Endothelial cell of umbilical vein (primary cell): ENCODE results near the gene EDC3. TPM values are rescaled to one million over a fixed set of nuclear protein-coding genes. Genes with fewer than 3 reads are reported as not detected.

ENCODE experiments used
- BruUV-seq: library from RNA; stranded (reverse); fragments of 400-500 nt; replicated peaks from 2 replicates; lab custom pipeline; 2021; lab: Mats Ljungman, UMichigan
- CTCF ChIA-PET: fragments of 300-600, 350-600 bp; sonication (Branson Sonifier 250); formaldehyde crosslinking; loops from one replicate; lab custom pipeline; 2021; ENCODE audit warnings: antibody characterized with exemption, inconsistent platforms; lab: Charles Lee
- POLR2A ChIA-PET: fragments of 300-600, 350-600 bp; sonication (Branson Sonifier 250); formaldehyde crosslinking; loops from one replicate; lab custom pipeline; 2021; ENCODE audit warnings: antibody characterized with exemption, inconsistent platforms; lab: Charles Lee
- DNase-seq: peaks from one replicate; pipeline ENCODE4 v3.0.0-alpha.2; 2011; ENCODE audit warnings: low read depth, low spot score
- FAIRE-seq: peaks from 2 replicates; lab custom pipeline; 2011; peaks lifted over from hg19 to GRCh38; lab: Jason Lieb, UNC
- H2AFZ ChIP-seq: 2 replicates; pipeline ENCODE4 v1.6.0; 2012; ENCODE audit warnings: low read depth, low read length, control low read depth, inconsistent platforms
- H3K27ac ChIP-seq: 2 replicates; pipeline ENCODE4 v1.5.1; 2011; ENCODE audit warnings: low read depth, mild to moderate bottlenecking, control low read depth, low read length, moderate library complexity; ENCODE audit not compliant: insufficient read depth
- H3K27me3 ChIP-seq, 2 experiments: 2 replicates each; pipeline versions ENCODE4 v1.6.0 to v1.6.1; 2011; ENCODE audit warnings: low read length in 2 of 2, mixed read lengths in 1 of 2; ENCODE audit not compliant: control insufficient read depth in 2 of 2, insufficient read depth in 2 of 2
- H3K36me3 ChIP-seq, 2 experiments: 2 replicates in 1 of 2; 3 replicates in 1 of 2; pipeline ENCODE4 v1.5.1; 2011; ENCODE audit warnings: low read length in 2 of 2, mild to moderate bottlenecking in 1 of 2, moderate library complexity in 1 of 2; ENCODE audit not compliant: control insufficient read depth in 2 of 2, insufficient read depth in 2 of 2; ENCODE audit errors: extremely low read depth in 1 of 2
- H3K4me1 ChIP-seq: 3 replicates; pipeline ENCODE4 v1.5.1; 2011; ENCODE audit warnings: mild to moderate bottlenecking, low read length; ENCODE audit not compliant: control insufficient read depth, insufficient read depth; ENCODE audit errors: extremely low read depth
- H3K4me2 ChIP-seq: 2 replicates; pipeline ENCODE4 v1.6.1; 2011; ENCODE audit warnings: low read length, control low read depth, mixed read lengths; ENCODE audit not compliant: insufficient read depth
- H3K4me3 ChIP-seq, 3 experiments: fragments of 200-600 bp in 1 of 3; sonication (generic), shearing (Covaris generic) in 1 of 3; replicated peaks in 1 of 3; 2 replicates each; pipeline ENCODE4 v1.5.1; 2011 to 2016; ENCODE audit warnings: control low read depth in 3 of 3, low read length in 3 of 3, mild to moderate bottlenecking in 2 of 3, inconsistent platforms in 1 of 3, low read depth in 1 of 3, moderate library complexity in 1 of 3; ENCODE audit not compliant: insufficient read depth in 1 of 3
- H3K79me2 ChIP-seq: 2 replicates; pipeline ENCODE4 v1.6.0; 2012; ENCODE audit warnings: low read length, inconsistent platforms; ENCODE audit not compliant: control insufficient read depth, insufficient read depth
- H3K9ac ChIP-seq: replicated peaks from 2 replicates; pipeline ENCODE3; 2011; ENCODE audit warnings: low read length, control low read depth; ENCODE audit not compliant: insufficient read depth; ENCODE audit errors: extremely low read depth
- H3K9me1 ChIP-seq: replicated peaks from 3 replicates; pipeline ENCODE4 v1.6.0; 2011; ENCODE audit warnings: mild to moderate bottlenecking, low read length; ENCODE audit not compliant: control insufficient read depth, insufficient read depth; ENCODE audit errors: extremely low read depth
- H3K9me3 ChIP-seq: replicated peaks from 2 replicates; pipeline ENCODE4 v1.5.1; 2012; ENCODE audit warnings: low read length, inconsistent platforms; ENCODE audit not compliant: control insufficient read depth, insufficient read depth
- H4K20me1 ChIP-seq: replicated peaks from 2 replicates; pipeline ENCODE3; 2011; ENCODE audit warnings: mild to moderate bottlenecking, low read length; ENCODE audit not compliant: control insufficient read depth, insufficient read depth; ENCODE audit errors: extremely low read depth
- EZH2 ChIP-seq: IDR thresholded peaks from 2 replicates; pipeline ENCODE4 v1.6.1; 2012; ENCODE audit warnings: borderline replicate concordance, low read depth, mild to moderate bottlenecking, moderate library complexity, low read length, inconsistent platforms; ENCODE audit not compliant: severe bottlenecking
- FOS ChIP-seq: IDR thresholded peaks from 2 replicates; pipeline ENCODE4 v1.6.1; 2011; ENCODE audit warnings: mild to moderate bottlenecking, low read length, moderate library complexity, borderline replicate concordance; ENCODE audit not compliant: insufficient read depth
- GATA2 ChIP-seq: IDR thresholded peaks from 2 replicates; pipeline ENCODE4 v1.7.0; 2011; ENCODE audit warnings: low read depth, mild to moderate bottlenecking, moderate library complexity, mixed read lengths, low read length; ENCODE audit not compliant: insufficient read length, insufficient read depth
- JUN ChIP-seq: IDR thresholded peaks from 2 replicates; pipeline ENCODE4 v1.6.1; 2011; ENCODE audit warnings: borderline replicate concordance, low read depth; ENCODE audit not compliant: insufficient read length, insufficient read depth
- POLR2A ChIP-seq: IDR thresholded peaks from 2 replicates; pipeline ENCODE4 v1.6.1; 2012; ENCODE audit warnings: low read depth, mild to moderate bottlenecking, control low read depth, low read length
- POLR2AphosphoS5 ChIP-seq: IDR thresholded peaks from 2 replicates; pipeline ENCODE4 v1.6.1; 2012; ENCODE audit warnings: low read depth, mild to moderate bottlenecking, control low read depth, low read length, moderate library complexity; ENCODE audit not compliant: insufficient read depth
- dilution Hi-C: fragments of 300-500 bp; cut with MboI; formaldehyde crosslinking; loops from one replicate; pipeline ENCODE4 v1.15.0; 2019; ENCODE audit warnings: low sequenced_read_pairs; ENCODE audit not compliant: extremely low pct_ligation_motif_present
- intact Hi-C: fragments of 100-400 bp; cut with micrococcal nuclease; formaldehyde crosslinking; loops from one replicate; pipeline ENCODE4 v1.10.0; 2022
- polyA plus RNA-seq, 4 experiments: library from polyadenylated mRNA; depleted of rRNA in 3 of 4; stranded (reverse) in 3 of 4; unstranded in 1 of 4; fragments of >200 nt; gene quantifications; 2 replicates each; pipeline versions ENCODE4 v1.2.1 to v1.2.3, GENCODE V29; 2011 to 2012; ENCODE audit warnings: missing spikeins in 1 of 4
- total RNA-seq: library from RNA; stranded (reverse); gene quantifications from 2 replicates; pipeline ENCODE4 v1.2.3, GENCODE V29; 2021
- TF ChIP-seq, protein P1 (sequence below): IDR thresholded peaks from 2 replicates; pipeline ENCODE4 v1.6.1; 2011; ENCODE audit not compliant: insufficient read depth, insufficient read length
- TF ChIP-seq, protein P2 (sequence below), 2 donors: IDR thresholded peaks; 1 replicate in 1 of 2; 2 replicates in 1 of 2; pipeline ENCODE4 v1.5.1; 2011; ENCODE audit warnings: low read length in 2 of 2, mild to moderate bottlenecking in 2 of 2, moderate library complexity in 2 of 2, control low read depth in 1 of 2, inconsistent platforms in 1 of 2, low read depth in 1 of 2; ENCODE audit not compliant: insufficient read depth in 1 of 2; ENCODE audit errors: extremely low read depth in 1 of 2

Gene EDC3
- total and polyA plus RNA-seq, 2 donors (not counting 3 experiments of a cell fraction or from before 2014, with no cell fraction given): 55.9 to 56.5 TPM

GRCh38 chr15:74621936-74622335 is 73.9 kb downstream of the EDC3 start:
- dilution Hi-C loops: no loop called here
- intact Hi-C loops: loop anchor here (1.0 to 5.0 kb wide), 2 partner anchors 185 to 248 kb away; no protein-coding TSS in a partner anchor
- Histone ChIP-seq H3K9me1 (no peaks in the 10 kb centered on the region), H3K27me3 (no peaks in the 10 kb centered on the region), H3K4me3 (no peak overlapping the region), H3K27ac (no peak overlapping the region), H2AFZ (no peak overlapping the region), H4K20me1 (peaks cover 7% of the 10 kb centered on the region), H3K36me3 (peaks cover 33 to 73% of the 10 kb centered on the region in 2 experiments), H3K79me2 (peaks cover 46% of the 10 kb centered on the region), H3K9me3 (no peaks in the 10 kb centered on the region), H3K4me1 (peaks cover 4% of the 10 kb centered on the region), H3K9ac (no peak overlapping the region), H3K4me2 (no peak overlapping the region)
- CTCF ChIA-PET: interaction anchor here (0.7 to 8.4 kb wide), 14 partner anchors 11 to 248 kb away, joined by 3 to 82 read pairs (median 5); no protein-coding TSS in a partner anchor
- BruUV-seq: no TSS peak
- no peak for TF ChIP-seq POLR2A
- TF ChIP-seq EZH2: no peak
- TF ChIP-seq POLR2AphosphoS5: no peak
- no peak for TF ChIP-seq GATA2
- FAIRE-seq: no peak
- POLR2A ChIA-PET: no interaction called here
- DNase-seq: no peak

DNA sequence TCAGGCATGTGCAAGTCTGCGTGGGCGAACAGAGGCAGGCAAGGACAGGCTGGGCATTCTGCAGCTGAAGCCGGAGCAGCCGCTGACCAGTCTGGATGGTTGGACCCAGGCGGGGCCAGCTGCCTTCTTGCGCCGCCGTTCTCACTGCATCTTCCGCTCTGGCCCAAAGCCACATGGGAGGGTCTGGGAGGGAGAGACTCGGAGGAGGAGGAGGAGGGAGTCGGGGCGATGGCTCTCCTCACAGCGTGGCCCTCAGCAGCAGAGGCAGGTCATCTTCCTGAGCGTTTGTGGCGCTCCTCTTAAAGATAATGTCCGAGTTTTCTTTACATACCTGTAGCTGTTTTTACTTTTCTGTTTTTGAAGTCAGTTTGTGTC is 74.3 kb downstream of the EDC3 start:
- Histone ChIP-seq H3K27me3 (no peaks in the 10 kb centered on the region), H3K9ac (no peak overlapping the region), H3K9me1 (no peaks in the 10 kb centered on the region), H2AFZ (no peak overlapping the region), H3K36me3 (peaks cover 33 to 69% of the 10 kb centered on the region in 2 experiments), H3K27ac (no peak overlapping the region), H4K20me1 (peaks cover 8% of the 10 kb centered on the region), H3K4me1 (peaks cover 8% of the 10 kb centered on the region), H3K9me3 (no peaks in the 10 kb centered on the region), H3K79me2 (peaks cover 50% of the 10 kb centered on the region), H3K4me3 (no peak overlapping the region), H3K4me2 (no peak overlapping the region)
- DNase-seq (no peak), FAIRE-seq (peak; percentile 21)
- dilution Hi-C loops: no loop called here
- ChIA-PET CTCF (interaction anchor here (0.5 to 8.4 kb wide), 21 partner anchors 11 to 252 kb away, joined by 3 to 82 read pairs (median 4); no protein-coding TSS in a partner anchor), POLR2A (no interaction called here)
- TF ChIP-seq JUN (no peak), GATA2 (no peak), FOS (no peak)
- TF ChIP-seq, protein P1, sequence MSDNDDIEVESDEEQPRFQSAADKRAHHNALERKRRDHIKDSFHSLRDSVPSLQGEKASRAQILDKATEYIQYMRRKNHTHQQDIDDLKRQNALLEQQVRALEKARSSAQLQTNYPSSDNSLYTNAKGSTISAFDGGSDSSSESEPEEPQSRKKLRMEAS: no peak
- TF ChIP-seq, protein P2, sequence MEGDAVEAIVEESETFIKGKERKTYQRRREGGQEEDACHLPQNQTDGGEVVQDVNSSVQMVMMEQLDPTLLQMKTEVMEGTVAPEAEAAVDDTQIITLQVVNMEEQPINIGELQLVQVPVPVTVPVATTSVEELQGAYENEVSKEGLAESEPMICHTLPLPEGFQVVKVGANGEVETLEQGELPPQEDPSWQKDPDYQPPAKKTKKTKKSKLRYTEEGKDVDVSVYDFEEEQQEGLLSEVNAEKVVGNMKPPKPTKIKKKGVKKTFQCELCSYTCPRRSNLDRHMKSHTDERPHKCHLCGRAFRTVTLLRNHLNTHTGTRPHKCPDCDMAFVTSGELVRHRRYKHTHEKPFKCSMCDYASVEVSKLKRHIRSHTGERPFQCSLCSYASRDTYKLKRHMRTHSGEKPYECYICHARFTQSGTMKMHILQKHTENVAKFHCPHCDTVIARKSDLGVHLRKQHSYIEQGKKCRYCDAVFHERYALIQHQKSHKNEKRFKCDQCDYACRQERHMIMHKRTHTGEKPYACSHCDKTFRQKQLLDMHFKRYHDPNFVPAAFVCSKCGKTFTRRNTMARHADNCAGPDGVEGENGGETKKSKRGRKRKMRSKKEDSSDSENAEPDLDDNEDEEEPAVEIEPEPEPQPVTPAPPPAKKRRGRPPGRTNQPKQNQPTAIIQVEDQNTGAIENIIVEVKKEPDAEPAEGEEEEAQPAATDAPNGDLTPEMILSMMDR (IDR thresholded peaks at IDR 0.05; ENCODE audit: extremely low read depth in 1 of 2, insufficient read depth in 1 of 2, low read depth in 1 of 2, low read length in 2 of 2): no peak
- intact Hi-C loops: loop anchor here (1.0 to 5.0 kb wide), 2 partner anchors 184 to 247 kb away; no protein-coding TSS in a partner anchor
- no TSS peak for BruUV-seq
